Stimulated activated CD8-positive, alpha-beta memory T cell treated with anti-CD3 and anti-CD28 coated beads, Interleukin-4, amount 100 ng/mL, for 1 hour (primary cell): ENCODE data around the gene FLT4.
"Not testable (repeated sequence)": the region's sequence is repeated elsewhere in the genome, so short reads cannot be mapped to it uniquely, and the experiment has no call there.

Experiments
- DNase-seq, 2 donors: peaks; one replicate each; pipeline ENCODE4 v3.0.0-alpha.2; 2020; ENCODE audit warnings: low read depth in 2 of 2, low spot score in 1 of 2

FLT4 gene

GRCh38 chr5:180670586-180671359 is 21.4 kb upstream of the FLT4 start:
- DNase-seq, result no peak

- no peak for DNase-seq
These were observed 20.8 kb upstream of the FLT4 start for GRCh38 chr5:180670157-180670556.

- no peak for DNase-seq
These were observed 20.3 kb upstream of the FLT4 start for GRCh38 chr5:180669661-180670060.

- DNase-seq, result no peak
These were observed 19.6 kb upstream of the FLT4 start for GRCh38 chr5:180668835-180669596.

- no peak for DNase-seq
These were observed 17.4 kb upstream of the FLT4 start for GRCh38 chr5:180666812-180667211.

- DNase-seq, result no peak
These were observed 16.4 kb upstream of the FLT4 start for GRCh38 chr5:180665682-180666404.

GRCh38 chr5:180658774-180659564 is 9.6 kb upstream of the FLT4 start:
- no peak for DNase-seq

GRCh38 chr5:180655243-180655642 is 5.8 kb upstream of the FLT4 start:
- not testable (repeated sequence) for DNase-seq

- no peak for DNase-seq
These were observed 3.4 kb upstream of the FLT4 start for GRCh38 chr5:180652771-180653170.

GRCh38 chr5:180652346-180652745 is 2.9 kb upstream of the FLT4 start:
- no peak for DNase-seq

GRCh38 chr5:180648658-180649296 is 623 bp downstream of the FLT4 start:
- DNase-seq, result no peak

- no peak for DNase-seq
These were observed 1.4 kb downstream of the FLT4 start for GRCh38 chr5:180647941-180648500.

- no peak for DNase-seq
These were observed 1.9 kb downstream of the FLT4 start for GRCh38 chr5:180647465-180647864.

- no peak for DNase-seq
These were observed 2.5 kb downstream of the FLT4 start for GRCh38 chr5:180646963-180647305.

GRCh38 chr5:180646289-180646962 is 3.0 kb downstream of the FLT4 start:
- no peak for DNase-seq

- no peak for DNase-seq
These were observed 3.9 kb downstream of the FLT4 start for GRCh38 chr5:180645274-180646204.

- DNase-seq, result no peak
These were observed 4.6 kb downstream of the FLT4 start for GRCh38 chr5:180644825-180645273.

GRCh38 chr5:180644129-180644824 is 5.1 kb downstream of the FLT4 start:
- no peak for DNase-seq
